CD14-positive monocyte (primary cell): ENCODE measurements around the gene PLCB3. TPM values are rescaled to one million over a fixed set of nuclear protein-coding genes. Genes with fewer than 3 reads are reported as not detected.

ENCODE experiments used
- DNase-seq, 3 donors: peaks; one replicate each; pipeline ENCODE4 v3.0.0-alpha.2; 2011 to 2022
- H2AFZ ChIP-seq: 2 replicates; pipeline ENCODE4 v1.6.0; 2012; ENCODE audit warnings: mild to moderate bottlenecking, low read depth, low read length, inconsistent platforms; ENCODE audit not compliant: insufficient read depth, poor library complexity, severe bottlenecking
- H3K27ac ChIP-seq, 2 donors: 1 replicate in 1 of 2; 2 replicates in 1 of 2; pipeline ENCODE4 v1.5.1; 2012 to 2013; ENCODE audit warnings: low read length in 2 of 2, control low read depth in 1 of 2, inconsistent platforms in 1 of 2, low read depth in 1 of 2, mild to moderate bottlenecking in 1 of 2
- H3K27me3 ChIP-seq, 2 donors: one replicate each; pipeline versions ENCODE4 v1.6.0 to v1.6.1; 2011 to 2013; ENCODE audit warnings: low read length in 2 of 2; ENCODE audit not compliant: control insufficient read depth in 2 of 2, insufficient read depth in 2 of 2
- H3K36me3 ChIP-seq, 2 donors: replicated peaks in 1 of 2; 1 replicate in 1 of 2; 2 replicates in 1 of 2; pipeline versions ENCODE4 v1.5.1 to v1.6.1; 2012 to 2013; ENCODE audit warnings: low read length in 2 of 2, control low read depth in 1 of 2, inconsistent platforms in 1 of 2, mild to moderate bottlenecking in 1 of 2; ENCODE audit not compliant: insufficient read depth in 2 of 2, control insufficient read depth in 1 of 2
- H3K4me1 ChIP-seq, 2 donors: 1 replicate in 1 of 2; 2 replicates in 1 of 2; pipeline versions ENCODE4 v1.5.1 to v1.6.1; 2012 to 2013; ENCODE audit warnings: low read length in 2 of 2, control low read depth in 1 of 2, inconsistent platforms in 1 of 2, mild to moderate bottlenecking in 1 of 2, moderate library complexity in 1 of 2; ENCODE audit not compliant: insufficient read depth in 2 of 2, control insufficient read depth in 1 of 2
- H3K4me2 ChIP-seq: replicated peaks from 2 replicates; pipeline ENCODE3; 2012; ENCODE audit warnings: low read length, moderate library complexity, mild to moderate bottlenecking; ENCODE audit not compliant: poor library complexity, severe bottlenecking; ENCODE audit errors: extremely low read depth
- H3K4me3 ChIP-seq, 3 experiments: fragments of 200-600 bp in 1 of 3; sonication (generic) in 1 of 3; replicated peaks in 1 of 3; 1 replicate in 2 of 3; 2 replicates in 1 of 3; pipeline ENCODE4 v1.5.1; 2011 to 2013; ENCODE audit warnings: low read length in 3 of 3, mild to moderate bottlenecking in 3 of 3, control low read depth in 2 of 3, low read depth in 2 of 3, inconsistent platforms in 1 of 3, moderate library complexity in 1 of 3
- H3K79me2 ChIP-seq: 2 replicates; pipeline ENCODE4 v1.6.0; 2012; ENCODE audit warnings: mild to moderate bottlenecking, control low read depth, inconsistent platforms, low read length, moderate library complexity; ENCODE audit not compliant: insufficient read depth
- H3K9ac ChIP-seq: 2 replicates; pipeline ENCODE4 v1.6.0; 2017; ENCODE audit warnings: low read length, mild to moderate bottlenecking; ENCODE audit not compliant: insufficient read depth, poor library complexity, severe bottlenecking
- H3K9me3 ChIP-seq, 2 donors: replicated peaks in 1 of 2; 1 replicate in 1 of 2; 2 replicates in 1 of 2; pipeline versions ENCODE4 v1.5.1 to v1.6.1; 2012 to 2013; ENCODE audit warnings: low read length in 2 of 2, control low read depth in 1 of 2; ENCODE audit not compliant: control insufficient read depth in 1 of 2, insufficient read depth in 1 of 2
- H4K20me1 ChIP-seq: 2 replicates; pipeline ENCODE4 v1.6.0; 2012; ENCODE audit warnings: mild to moderate bottlenecking, low read length, control low read depth, moderate library complexity; ENCODE audit not compliant: insufficient read depth
- H3K27ac Mint-ChIP-seq, 7 donors: one replicate each; pipeline ENCODE4 v1.8.0; 2020; ENCODE audit warnings: mild to moderate bottlenecking in 7 of 7, mixed read lengths in 7 of 7, moderate library complexity in 6 of 7, inconsistent platforms in 2 of 7
- H3K27me3 Mint-ChIP-seq, 3 donors: one replicate each; pipeline ENCODE4 v1.8.0; 2021 to 2022; ENCODE audit warnings: low read depth in 3 of 3, mild to moderate bottlenecking in 3 of 3, mixed read lengths in 3 of 3, moderate library complexity in 3 of 3, inconsistent platforms in 1 of 3
- H3K36me3 Mint-ChIP-seq, 2 donors: one replicate each; pipeline ENCODE4 v1.8.0; 2020; ENCODE audit warnings: mixed read lengths in 2 of 2, inconsistent platforms in 1 of 2, mild to moderate bottlenecking in 1 of 2
- H3K4me1 Mint-ChIP-seq: one replicate; pipeline ENCODE4 v1.8.0; 2020; ENCODE audit warnings: mild to moderate bottlenecking, mixed read lengths
- H3K4me3 Mint-ChIP-seq, 2 donors: one replicate each; pipeline ENCODE4 v1.8.0; 2020; ENCODE audit warnings: mild to moderate bottlenecking in 2 of 2, mixed read lengths in 2 of 2, moderate library complexity in 1 of 2
- H3K9me3 Mint-ChIP-seq, 7 donors: one replicate each; pipeline ENCODE4 v1.8.0; 2020 to 2022; ENCODE audit warnings: mixed read lengths in 7 of 7, mild to moderate bottlenecking in 6 of 7, moderate library complexity in 6 of 7, inconsistent platforms in 2 of 7
- CTCF ChIP-seq: fragments of 200-600 bp; IDR thresholded peaks from one replicate; pipeline ENCODE4 v1.8.0; 2022; ENCODE audit warnings: antibody characterized with exemption, mild to moderate bottlenecking
- WGBS: methylation state at CpG from one replicate; pipeline ENCODE4 v1.1.5; 2013; ENCODE audit warnings: missing lambda C conversion rate; ENCODE audit not compliant: insufficient coverage; 5-methylcytosine and 5-hydroxymethylcytosine counted together
- intact Hi-C, 2 donors: fragments of 100-400 bp; cut with micrococcal nuclease; formaldehyde crosslinking; loops; one replicate each; pipeline versions ENCODE4 v1.15.0 to v1.15.1; 2023
- polyA plus RNA-seq, 3 donors: library from polyadenylated mRNA; depleted of rRNA in 1 of 3; unstranded in 2 of 3; stranded (reverse) in 1 of 3; fragments of 300-500 nt in 2 of 3; fragments of >200 nt in 1 of 3; fragmentation: Illumina TruSeq in 2 of 3; gene quantifications; 1 replicate in 2 of 3; 2 replicates in 1 of 3; pipeline ENCODE4 v1.2.3, GENCODE V29; 2012 to 2021

PLCB3 gene
- polyA plus RNA-seq, 3 donors = 1.1 to 17.8 (median 1.4) TPM

GRCh38 chr11:64229090-64229743 is 22.1 kb upstream of the PLCB3 start:
- Mint-ChIP-seq H3K27me3 (peaks cover 10 to 14% (median 14%) of the 10 kb centered on the region in 3 donors), H3K4me1 (peaks cover 57% of the 10 kb centered on the region), H3K9me3 (peaks cover 0 to 8% (median 2%) of the 10 kb centered on the region in 7 donors), H3K27ac (peak overlapping the region in 6 of 7 donors; percentile 12 to 96 (median 70)), H3K36me3 (peaks cover 6 to 28% of the 10 kb centered on the region in 2 donors), H3K4me3 (peak overlapping the region; percentile 87 to 92)
- H3K27ac ChIP-seq = peak overlapping the region; percentile 88 to 89
- peaks cover 38% of the 10 kb centered on the region for H3K79me2 ChIP-seq
- peak overlapping the region in 1 of 3 experiments; percentile 82 for H3K4me3 ChIP-seq
- DNase-seq = no peak
- WGBS = 86% methylated on average over 6 of the region's 12 CpGs
- peaks cover under 1 to 2% of the 10 kb centered on the region in 2 donors for H3K36me3 ChIP-seq
- peaks cover 0 to 7% of the 10 kb centered on the region in 2 donors for H3K27me3 ChIP-seq
- no peaks in the 10 kb centered on the region for H3K9me3 ChIP-seq
- peaks cover 58 to 77% of the 10 kb centered on the region in 2 donors for H3K4me1 ChIP-seq
- TF ChIP-seq CTCF = no peak
- H3K4me2 ChIP-seq = peak overlapping the region; percentile 98
- intact Hi-C loops = no loop called here
- H4K20me1 ChIP-seq = peaks cover 13% of the 10 kb centered on the region
- no peak overlapping the region for H3K9ac ChIP-seq
- H2AFZ ChIP-seq = no peak overlapping the region

- Histone ChIP-seq H4K20me1 (peaks cover 7% of the 10 kb centered on the region), H3K4me3 (peak overlapping the region; percentile 67 to 83 (median 82)), H3K27me3 (peaks cover 0 to 7% of the 10 kb centered on the region in 2 donors), H2AFZ (peak overlapping the region; percentile 71), H3K79me2 (peaks cover 38% of the 10 kb centered on the region), H3K4me1 (peaks cover 55 to 73% of the 10 kb centered on the region in 2 donors), H3K27ac (peak overlapping the region; percentile 88 to 89), H3K36me3 (no peaks in the 10 kb centered on the region), H3K9me3 (no peaks in the 10 kb centered on the region), H3K4me2 (peak overlapping the region; percentile 98), H3K9ac (peak overlapping the region; percentile 79)
- TF ChIP-seq CTCF = no peak
- peak overlapping the region; percentile 87 to 92 for H3K4me3 Mint-ChIP-seq
- H3K9me3 Mint-ChIP-seq = peaks cover 0 to 8% (median 2%) of the 10 kb centered on the region in 7 donors
- H3K4me1 Mint-ChIP-seq = peaks cover 53% of the 10 kb centered on the region
- no peak for DNase-seq
- 48% methylated on average over 8 of the region's 13 CpGs for WGBS
- peaks cover 10 to 15% (median 14%) of the 10 kb centered on the region in 3 donors for H3K27me3 Mint-ChIP-seq
- peak overlapping the region; percentile 87 to 96 (median 93) for H3K27ac Mint-ChIP-seq
- peaks cover 6 to 28% of the 10 kb centered on the region in 2 donors for H3K36me3 Mint-ChIP-seq
- intact Hi-C loops = no loop called here
Observed at GRCh38 chr11:64229744-64230170, 21.6 kb upstream of the PLCB3 start.
